ENCODE data around the gene ZCCHC2.

- TF ChIP-seq CTCF (IDR thresholded peaks at IDR 0.05), result no peak
- TF ChIP-seq EP300 (IDR thresholded peaks at IDR 0.05), result no peak
- TF ChIP-seq POLR2A (IDR thresholded peaks at IDR 0.05; ENCODE audit: low read depth), result no peak
Measured at GRCh38 chr18:62588217-62588616, 65.4 kb downstream of the ZCCHC2 start.
